Activated T-helper 9 cell treated with anti-CD3 and anti-CD28 coated beads, Interleukin-2, amount 50 U/mL, for 16 hours (primary cell): ENCODE results near the gene FAM151A.

Experiments used
- DNase-seq: peaks from one replicate; pipeline ENCODE4 v3.0.0-alpha.2; 2020; ENCODE audit warnings: low read depth

FAM151A gene

GRCh38 chr1:54604051-54604450 is 19.3 kb downstream of the FAM151A start:
- no peak for DNase-seq

GRCh38 chr1:54603241-54603640 is 20.1 kb downstream of the FAM151A start:
- no peak for DNase-seq

DNA sequence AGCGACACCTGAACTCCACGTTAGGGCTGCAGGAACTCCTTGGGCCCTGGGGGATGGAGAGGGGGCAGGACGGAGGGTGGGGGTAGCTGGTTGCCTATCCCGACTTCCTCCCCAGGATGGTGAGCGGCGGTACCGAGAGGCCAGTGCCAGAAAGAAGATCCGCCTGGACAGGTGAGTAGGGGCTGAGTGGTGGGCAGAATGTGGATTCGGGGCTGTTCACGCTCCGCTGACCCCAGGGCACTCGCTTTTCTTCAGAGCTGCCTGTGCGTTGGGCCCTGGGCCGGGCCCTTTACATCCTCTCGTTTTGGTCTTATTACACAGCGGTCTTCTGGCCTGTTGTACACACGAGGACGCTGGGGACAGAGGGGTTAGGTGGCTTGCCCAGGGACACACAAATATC is 20.8 kb downstream of the FAM151A start:
- DNase-seq: no peak

DNA sequence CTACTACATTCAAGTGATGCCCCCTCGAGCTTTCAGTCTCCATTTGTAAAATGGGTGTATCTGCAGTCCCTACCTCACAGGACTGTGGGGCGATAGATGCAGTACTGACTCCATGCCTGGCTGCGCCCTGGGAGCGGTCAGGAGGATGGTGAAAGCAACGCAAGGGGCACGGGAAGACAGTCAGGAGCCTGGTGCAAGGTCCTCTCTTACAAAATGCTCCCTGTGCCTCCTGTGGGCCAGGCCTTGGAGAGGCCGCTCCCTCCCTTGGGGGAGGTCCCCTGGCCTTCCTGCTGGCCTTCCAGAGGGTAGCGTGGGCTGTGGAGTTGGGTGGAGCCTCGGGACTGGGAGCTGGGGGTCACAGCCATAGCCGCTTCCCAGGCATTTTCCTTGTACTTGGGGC is 21.6 kb downstream of the FAM151A start:
- no peak for DNase-seq

GRCh38 chr1:54600947-54601721 is 22.2 kb downstream of the FAM151A start:
- DNase-seq: no peak

DNA sequence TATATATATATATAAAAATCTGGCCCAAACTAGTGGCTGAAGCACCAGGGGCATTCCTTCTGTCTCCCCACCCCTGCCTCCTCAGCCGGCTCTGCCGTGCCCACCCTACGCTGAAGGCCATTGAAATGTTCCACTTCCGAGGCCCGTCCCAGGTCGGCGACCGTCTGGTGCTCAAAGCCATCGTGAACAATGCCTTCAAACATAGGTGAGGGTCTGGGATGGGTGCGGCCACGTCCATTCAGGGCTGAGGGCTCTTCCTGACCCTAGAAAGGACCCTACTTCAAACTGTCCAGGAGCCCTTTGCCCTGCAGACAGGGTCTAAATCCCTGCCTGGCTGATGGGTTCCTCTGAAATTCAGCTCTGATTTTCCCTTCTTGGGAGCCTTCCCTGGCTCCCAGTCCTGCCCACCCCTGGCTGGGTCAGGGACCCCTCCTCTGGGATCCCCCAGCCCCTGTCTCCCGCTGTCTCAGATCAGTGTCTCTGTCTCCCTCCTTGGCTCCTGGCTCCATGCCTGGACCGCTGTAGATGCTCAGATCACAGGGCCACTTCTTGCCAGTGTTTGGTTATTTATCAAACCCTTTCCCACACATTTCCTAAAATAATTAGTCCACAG is 24.0 kb downstream of the FAM151A start:
- no peak for DNase-seq

DNA sequence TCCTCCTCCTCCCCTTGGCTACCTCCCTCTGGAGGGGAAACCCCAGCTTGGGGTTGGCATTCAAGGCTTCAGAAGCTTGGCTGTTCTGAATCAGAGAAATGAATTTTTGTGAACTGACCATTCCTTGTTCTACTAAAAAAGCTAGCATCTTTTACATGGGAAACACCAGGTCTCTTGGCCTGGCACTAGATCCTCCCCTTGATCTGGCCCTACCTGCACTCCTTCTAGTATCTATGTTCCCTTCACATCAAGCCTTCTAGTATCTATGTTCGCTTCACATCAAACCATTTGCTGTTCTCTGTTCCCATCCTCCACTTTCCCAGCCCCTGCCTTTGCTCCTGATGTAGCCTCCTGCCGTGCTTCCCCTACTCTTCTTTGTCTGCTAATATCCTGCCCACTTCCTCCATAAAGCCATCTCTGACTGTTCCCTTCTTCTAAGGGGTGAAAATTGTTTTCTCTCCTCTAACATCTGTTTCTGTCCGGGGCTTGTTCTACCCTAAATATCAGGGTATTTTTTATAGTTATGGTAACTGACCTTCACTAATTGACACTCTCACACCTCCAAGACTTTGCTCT is 25.8 kb downstream of the FAM151A start:
- no peak for DNase-seq

- no peak for DNase-seq
Observed at GRCh38 chr1:54596756-54597155, 26.6 kb downstream of the FAM151A start.

DNA sequence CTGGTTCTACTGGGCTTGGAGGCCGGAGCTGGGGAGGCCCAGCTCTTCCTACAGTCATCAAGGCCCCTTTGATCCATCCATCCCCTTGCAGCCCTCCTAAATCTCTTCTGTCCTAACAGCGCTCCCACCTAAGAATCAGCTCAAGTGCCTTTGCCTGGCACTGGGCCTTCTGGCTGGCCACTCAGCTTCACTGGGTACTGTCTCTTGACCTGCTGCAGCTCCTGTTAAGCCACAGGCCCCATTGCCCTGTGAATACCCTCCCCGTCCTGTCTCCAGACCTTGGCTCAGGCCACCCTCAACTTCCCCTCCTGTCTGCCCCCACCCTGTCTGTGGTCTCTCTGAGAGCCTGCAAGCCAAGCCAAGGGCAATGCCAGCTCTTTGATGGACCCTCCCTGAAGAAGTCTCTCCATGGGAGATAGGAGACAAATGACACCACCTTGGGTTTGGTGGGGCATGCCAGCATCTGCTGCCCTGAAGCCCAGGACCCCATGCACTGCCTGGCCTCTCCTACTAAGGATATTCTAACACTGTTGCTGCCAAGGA is 27.3 kb downstream of the FAM151A start:
- DNase-seq: no peak

GRCh38 chr1:54594463-54594862 is 28.9 kb downstream of the FAM151A start:
- no peak for DNase-seq

GRCh38 chr1:54593571-54594160 is 29.7 kb downstream of the FAM151A start:
- DNase-seq: no peak

- DNase-seq: no peak
Observed at GRCh38 chr1:54591127-54591756, 32.1 kb downstream of the FAM151A start.

- no peak for DNase-seq
Observed at GRCh38 chr1:54588377-54588776, 34.9 kb downstream of the FAM151A start.

- no peak for DNase-seq
Observed at GRCh38 chr1:54585181-54586066, 37.9 kb downstream of the FAM151A start.

DNA sequence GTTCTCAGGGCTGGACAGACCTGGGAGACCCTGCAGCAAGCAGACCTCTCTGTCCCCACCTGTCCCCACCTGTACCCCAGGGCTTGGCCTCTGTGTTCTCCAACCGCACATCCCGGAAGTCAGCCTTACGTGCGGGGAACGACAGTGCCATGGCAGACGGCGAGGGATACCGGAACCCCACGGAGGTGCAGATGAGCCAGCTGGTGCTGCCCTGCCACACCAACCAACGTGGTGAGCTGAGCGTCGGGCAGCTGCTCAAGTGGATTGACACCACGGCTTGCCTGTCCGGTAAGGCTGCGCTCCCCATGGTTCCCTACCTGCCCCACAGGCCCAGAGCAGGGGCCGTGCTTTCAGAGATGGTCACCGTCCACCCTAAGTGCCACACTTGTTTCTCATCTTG is 38.8 kb downstream of the FAM151A start:
- no peak for DNase-seq

GRCh38 chr1:54583871-54584270 is 39.5 kb downstream of the FAM151A start:
- no peak for DNase-seq

DNA sequence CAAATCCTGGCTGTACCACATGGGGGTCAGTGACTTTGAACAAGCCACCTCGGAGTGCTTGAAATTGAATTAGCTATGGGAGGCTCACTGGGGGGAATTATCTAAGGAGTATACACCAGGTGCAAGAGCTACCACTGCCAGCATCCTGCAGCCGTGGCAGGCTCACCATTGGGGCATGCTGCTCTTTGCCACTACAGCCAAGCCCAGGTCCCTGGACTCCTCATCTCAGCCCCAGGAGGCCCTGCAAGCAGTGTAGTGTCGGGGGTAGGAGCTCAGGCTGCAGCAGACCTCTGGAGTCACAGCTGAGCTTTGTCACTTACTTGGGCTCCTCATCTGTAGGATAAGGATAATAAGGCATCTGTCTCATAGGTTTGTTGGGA is 40.0 kb downstream of the FAM151A start:
- DNase-seq: no peak

DNA sequence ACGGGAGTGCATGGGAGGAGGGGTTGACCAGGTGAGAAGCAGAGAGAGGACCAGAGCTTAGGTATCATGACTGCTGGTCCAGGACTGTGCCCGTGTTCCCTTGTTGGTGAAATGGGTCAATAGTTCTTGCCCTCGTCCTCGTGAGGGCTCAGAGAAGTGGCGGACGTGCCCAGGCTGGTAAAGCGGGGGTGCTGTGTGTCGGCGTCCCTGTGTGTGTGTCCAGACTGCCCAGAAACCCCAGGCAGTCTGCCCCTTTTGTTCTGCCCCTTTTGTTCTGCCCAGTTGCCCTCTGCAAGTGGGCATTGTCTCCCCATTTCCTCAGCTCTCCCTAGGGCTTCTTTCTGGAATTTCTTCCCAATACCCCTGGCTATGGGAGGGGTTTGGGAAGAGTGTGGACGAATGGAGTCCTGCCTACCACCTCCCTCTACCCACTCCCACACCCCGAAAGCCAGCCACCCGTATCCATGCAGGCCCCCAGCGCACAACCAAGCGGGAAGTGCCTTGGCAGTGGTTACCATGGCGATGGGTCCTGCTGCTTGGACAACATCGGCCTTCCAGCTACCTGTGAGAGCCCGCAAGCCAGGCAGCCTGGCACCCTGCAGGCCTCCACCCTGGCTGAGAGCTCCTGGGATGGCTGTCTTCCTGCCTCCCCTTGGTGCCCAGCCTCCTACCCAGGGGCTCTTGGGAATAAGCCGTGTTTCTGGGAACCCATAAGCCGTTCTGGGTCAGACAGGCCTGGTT is 40.6 kb downstream of the FAM151A start:
- DNase-seq: no peak

DNA sequence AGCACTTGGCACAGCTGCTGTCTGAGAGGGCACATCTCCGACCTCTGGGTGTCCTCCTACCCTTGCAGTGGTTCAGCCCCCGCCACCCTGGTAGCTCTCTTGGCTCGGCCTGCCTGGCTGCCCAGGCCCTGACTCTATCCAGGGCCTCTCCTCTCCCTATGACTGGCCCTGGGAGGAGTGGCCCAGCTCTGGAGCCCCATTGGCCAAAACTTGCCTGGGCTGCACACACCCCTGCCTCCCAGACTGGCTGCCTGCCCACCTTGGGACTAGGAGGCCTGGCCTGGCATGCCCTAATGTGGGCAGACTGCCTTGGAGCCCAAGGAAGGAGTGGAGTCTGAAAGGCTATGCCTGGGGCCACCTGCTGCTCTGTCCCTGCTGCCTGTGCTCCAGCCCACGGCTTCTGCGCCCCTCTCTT is 41.7 kb downstream of the FAM151A start:
- DNase-seq: no peak

DNA sequence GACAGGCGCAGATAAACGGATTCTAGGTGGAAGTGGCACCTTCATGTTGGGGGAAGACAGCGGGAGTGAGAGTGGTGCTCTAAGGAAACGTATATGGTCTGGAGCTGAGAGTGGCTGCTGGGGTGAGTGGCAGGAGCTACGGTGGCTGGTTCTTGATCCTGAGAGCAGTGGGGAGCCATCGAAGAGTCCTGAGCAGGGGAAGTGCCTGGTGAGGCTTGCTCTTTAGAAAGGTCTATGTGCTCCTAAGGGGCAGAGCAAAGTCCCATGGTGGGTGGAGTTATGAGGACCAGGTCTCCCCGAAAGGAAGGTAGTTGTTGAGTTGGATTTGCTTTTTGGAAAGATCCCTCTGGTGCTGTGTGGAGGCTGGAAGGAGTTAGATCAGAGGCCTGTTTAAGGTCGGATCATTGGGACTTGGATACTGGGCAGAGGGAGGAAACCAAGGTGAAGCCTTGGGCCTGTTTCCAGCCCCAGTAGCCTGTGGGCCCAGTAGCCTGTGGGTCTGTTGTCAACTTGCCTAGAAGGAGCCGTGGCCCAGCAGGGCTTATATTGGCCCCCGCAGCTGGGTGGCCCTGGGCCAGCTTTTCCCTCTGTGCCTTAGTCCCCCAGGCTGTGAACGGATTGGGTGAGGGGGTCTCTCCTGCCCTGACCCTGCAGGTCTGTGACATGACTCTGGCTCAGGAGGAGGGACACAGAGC is 42.3 kb downstream of the FAM151A start:
- no peak for DNase-seq
